Liver (tissue), 9 donors: ENCODE measurements around the gene HS3ST2. TPM values are rescaled to one million over a fixed set of nuclear protein-coding genes. Genes with fewer than 3 reads are reported as not detected.

Source experiments
- DNase-seq: peaks from one replicate; pipeline ENCODE4 v3.0.0-alpha.2; 2017; ENCODE audit warnings: low spot score
- H3K27ac ChIP-seq, 2 donors: one replicate each; pipeline ENCODE4 v1.7.0; 2013; ENCODE audit warnings: inconsistent platforms in 2 of 2, low read length in 2 of 2, control low read depth in 1 of 2, low read depth in 1 of 2, mild to moderate bottlenecking in 1 of 2
- H3K27me3 ChIP-seq, 4 donors: one replicate each; pipeline versions ENCODE4 v1.6.1 to v1.7.0; 2013; ENCODE audit warnings: low read length in 3 of 4, inconsistent platforms in 1 of 4, mild to moderate bottlenecking in 1 of 4, moderate library complexity in 1 of 4; ENCODE audit not compliant: control insufficient read depth in 4 of 4, insufficient read depth in 4 of 4
- H3K36me3 ChIP-seq, 4 donors: one replicate each; pipeline versions ENCODE4 v1.6.1 to v1.7.0; 2013; ENCODE audit warnings: low read length in 3 of 4, mild to moderate bottlenecking in 3 of 4, low read depth in 1 of 4, moderate library complexity in 1 of 4; ENCODE audit not compliant: control insufficient read depth in 4 of 4, insufficient read depth in 3 of 4
- H3K4me1 ChIP-seq, 4 donors: one replicate each; pipeline versions ENCODE4 v1.6.1 to v1.7.0; 2013; ENCODE audit warnings: low read length in 3 of 4, mild to moderate bottlenecking in 3 of 4, moderate library complexity in 1 of 4; ENCODE audit not compliant: control insufficient read depth in 4 of 4, insufficient read depth in 4 of 4
- H3K4me3 ChIP-seq, 3 donors: one replicate each; pipeline versions ENCODE4 v1.6.1 to v1.7.0; 2013; ENCODE audit warnings: low read length in 3 of 3, control low read depth in 1 of 3, low read depth in 1 of 3, mild to moderate bottlenecking in 1 of 3
- H3K9ac ChIP-seq, 2 donors: one replicate each; pipeline ENCODE4 v1.7.0; 2013; ENCODE audit warnings: low read length in 2 of 2, mild to moderate bottlenecking in 2 of 2, moderate library complexity in 2 of 2, control low read depth in 1 of 2, low read depth in 1 of 2
- H3K9me3 ChIP-seq, 4 donors: one replicate each; pipeline versions ENCODE4 v1.6.1 to v1.7.0; 2013; ENCODE audit warnings: low read length in 3 of 4; ENCODE audit not compliant: control insufficient read depth in 4 of 4
- ATF3 ChIP-seq: IDR thresholded peaks from 2 replicates; pipeline ENCODE4 v1.6.1; 2016; ENCODE audit warnings: antibody characterized with exemption
- CTCF ChIP-seq: fragments of 150-350 bp; IDR thresholded peaks from 2 replicates; pipeline ENCODE4 v1.5.1; 2017; ENCODE audit warnings: improper control_type of control experiment, low read depth, low read length; ENCODE audit not compliant: missing input control
- EGR1 ChIP-seq, 2 donors: IDR thresholded peaks; 2 replicates each; pipeline ENCODE4 v1.6.1; 2016 to 2018; ENCODE audit warnings: antibody characterized with exemption in 2 of 2, low read depth in 2 of 2
- FOXA1 ChIP-seq: IDR thresholded peaks from 2 replicates; pipeline ENCODE4 v1.6.1; 2016; ENCODE audit warnings: antibody characterized with exemption
- FOXA2 ChIP-seq: IDR thresholded peaks from 2 replicates; pipeline ENCODE4 v1.6.1; 2016; ENCODE audit warnings: antibody characterized with exemption
- HNF4A ChIP-seq, 2 donors: conservative IDR thresholded peaks; 2 replicates each; pipeline ENCODE4 v1.6.1; 2016; ENCODE audit warnings: antibody characterized with exemption in 2 of 2, mild to moderate bottlenecking in 2 of 2
- NR2F2 ChIP-seq: IDR thresholded peaks from 2 replicates; pipeline ENCODE4 v1.6.1; 2016; ENCODE audit warnings: antibody characterized with exemption
- RAD21 ChIP-seq, 2 donors: IDR thresholded peaks; 2 replicates each; pipeline ENCODE4 v1.6.1; 2016; ENCODE audit warnings: antibody characterized with exemption in 2 of 2, mild to moderate bottlenecking in 2 of 2
- RXRA ChIP-seq, 2 donors: IDR thresholded peaks; 2 replicates each; pipeline ENCODE4 v1.6.1; 2017 to 2018; ENCODE audit warnings: antibody characterized with exemption in 2 of 2, mild to moderate bottlenecking in 1 of 2
- SP1 ChIP-seq: IDR thresholded peaks from 2 replicates; pipeline ENCODE4 v1.6.1; 2018; ENCODE audit warnings: antibody characterized with exemption, mild to moderate bottlenecking
- YY1 ChIP-seq: IDR thresholded peaks from 2 replicates; pipeline ENCODE4 v1.6.1; 2016; ENCODE audit warnings: antibody characterized with exemption, mild to moderate bottlenecking
- ZBTB33 ChIP-seq: IDR thresholded peaks from 2 replicates; pipeline ENCODE4 v1.6.1; 2016; ENCODE audit warnings: antibody characterized with exemption
- WGBS: extraction: QIAGEN DNeasy Blood & Tissue Kit; methylation state at CpG from one replicate; pipeline ENCODE4 v1.1.7; 2013; 5-methylcytosine and 5-hydroxymethylcytosine counted together
- polyA plus RNA-seq, 2 donors: library from polyadenylated mRNA; stranded (reverse) in 1 of 2; unstranded in 1 of 2; fragments of 200-250 nt in 1 of 2; fragments of >200 nt in 1 of 2; fragmentation: Nextera tagmentation in 1 of 2; extraction: Ambion mirVana in 1 of 2; gene quantifications; one replicate each; pipeline versions ENCODE4 v1.2.1 to v1.2.3, GENCODE V29; 2013 to 2015
- total RNA-seq, 2 donors: library from RNA; depleted of rRNA; stranded (reverse); fragments of >200 nt; gene quantifications; one replicate each; pipeline ENCODE4 v1.2.3, GENCODE V29; 2014
- donor health status: healthy.
- donor health status: healthy.
- donor health status: healthy.
- donor health status: healthy.
- donor health status: healthy.

The HS3ST2 gene
- total and polyA plus RNA-seq, 4 donors = 0.08 to 0.14 (median 0.09) TPM; not detected in 1

- H3K27me3 ChIP-seq = peaks cover 0 to 2% (median 0%) of the 10 kb centered on the region in 4 donors
- no peak for TF ChIP-seq ATF3
- TF ChIP-seq ZBTB33 = no peak
- no peak for TF ChIP-seq HNF4A (conservative IDR thresholded peaks at IDR 0.05)
- no peak for TF ChIP-seq EGR1 (IDR thresholded peaks at IDR 0.05; ENCODE audit: low read depth in 2 of 2)
- TF ChIP-seq NR2F2 = no peak
- TF ChIP-seq RXRA (IDR thresholded peaks at IDR 0.05) = no peak
- TF ChIP-seq FOXA2 = no peak
- TF ChIP-seq YY1 = no peak
- no peak for TF ChIP-seq CTCF
- no peaks in the 10 kb centered on the region for H3K9me3 ChIP-seq
- no peak for DNase-seq
- H3K36me3 ChIP-seq = no peaks in the 10 kb centered on the region
- H3K9ac ChIP-seq = no peak overlapping the region
- no peak overlapping the region for H3K4me3 ChIP-seq
- H3K4me1 ChIP-seq = no peaks in the 10 kb centered on the region
- H3K27ac ChIP-seq = no peak overlapping the region
Measured at GRCh38 chr16:22864375-22864774, 50.4 kb downstream of the HS3ST2 start.

GRCh38 chr16:22868593-22869224 lies 54.7 kb downstream of the HS3ST2 start:
- TF ChIP-seq RAD21 (IDR thresholded peaks at IDR 0.05) (no peak), ATF3 (no peak), ZBTB33 (no peak), FOXA2 (no peak), FOXA1 (no peak), SP1 (no peak)
- H3K27ac ChIP-seq = no peak overlapping the region
- no peaks in the 10 kb centered on the region for H3K4me1 ChIP-seq
- H3K4me3 ChIP-seq = no peak overlapping the region
- no peaks in the 10 kb centered on the region for H3K9me3 ChIP-seq
- 75% methylated on average over 5 of the region's 5 CpGs for whole genome bisulfite sequencing
- no peaks in the 10 kb centered on the region for H3K27me3 ChIP-seq
- DNase-seq = no peak
- no peaks in the 10 kb centered on the region for H3K36me3 ChIP-seq
- no peak overlapping the region for H3K9ac ChIP-seq
